Measurements from ENCODE around the gene VPS33A. TPM values are rescaled to one million over a fixed set of nuclear protein-coding genes. Genes with fewer than 3 reads are reported as not detected.
A peak's percentile ranks its signal among the peaks of the same experiment; 100 is the strongest.

The VPS33A gene
- total and polyA plus RNA-seq, 2 of the 13 experiments (the other 11 are each of a cell fraction or from before 2014, with no cell fraction given) = 11.0 to 43.6 TPM

- TF ChIP-seq HBP1 (CRISPR knock-in tag; IDR thresholded peaks at IDR 0.05; ENCODE audit: low read depth) (peak; percentile 86; the same call in 1 of the 2 replicates), ZBTB49 (CRISPR knock-in tag; IDR thresholded peaks at IDR 0.05; ENCODE audit: borderline replicate concordance) (no peak), E2F2 (CRISPR knock-in tag; IDR thresholded peaks at IDR 0.05; ENCODE audit: borderline replicate concordance) (no peak; the same call in 1 of the 2 replicates), ZNF546 (CRISPR knock-in tag; conservative IDR thresholded peaks at IDR 0.05) (peak; percentile 89; the same call in 1 of the 2 replicates), RBFOX2 (IDR thresholded peaks at IDR 0.05; ENCODE audit: low read depth, low read length) (no peak), ZNF143 (CRISPR knock-in tag; IDR thresholded peaks at IDR 0.05) (no peak), MLX (CRISPR knock-in tag; IDR thresholded peaks at IDR 0.05) (no peak), KDM1A (CRISPR knock-in tag; IDR thresholded peaks at IDR 0.05) (no peak), KIAA2018 (CRISPR knock-in tag; IDR thresholded peaks at IDR 0.05; ENCODE audit: borderline replicate concordance) (no peak), ARNTL (CRISPR knock-in tag; IDR thresholded peaks at IDR 0.05) (no peak; the same call in 1 of the 2 replicates), NKX3-1 (CRISPR knock-in tag; IDR thresholded peaks at IDR 0.05) (peak; percentile 97), RARG (CRISPR knock-in tag; IDR thresholded peaks at IDR 0.05; ENCODE audit: low read depth) (no peak), KLF12 (CRISPR knock-in tag; IDR thresholded peaks at IDR 0.05; ENCODE audit: borderline replicate concordance) (no peak; the same call in 1 of the 2 replicates), PAX8 (CRISPR knock-in tag; IDR thresholded peaks at IDR 0.05; ENCODE audit: borderline replicate concordance) (0 out of 2 replicates have a peak, but pooled peaks have one; percentile 14), SSRP1 (CRISPR knock-in tag; IDR thresholded peaks at IDR 0.05) (no peak)
These were observed 39.7 kb downstream of the VPS33A start (continued) for GRCh38 chr12:122226366-122227125.

All from HepG2 (cell line).